Brain microvascular endothelial cell (primary cell): ENCODE results near the gene PRKCQ.

Experiments
- DNase-seq: peaks from one replicate; pipeline ENCODE4 v3.0.0-alpha.2; 2020
- H3K27ac ChIP-seq: fragments of 250-450 bp; sonication (Bioruptor Pico); 2 replicates; pipeline ENCODE4 v1.5.1; 2020; ENCODE audit warnings: mild to moderate bottlenecking, moderate library complexity
- H3K27me3 ChIP-seq: fragments of 250-450 bp; sonication (Bioruptor Pico); replicated peaks from 2 replicates; pipeline ENCODE4 v1.5.1; 2020; ENCODE audit warnings: mild to moderate bottlenecking
- H3K36me3 ChIP-seq: fragments of 250-450 bp; sonication (Bioruptor Pico); replicated peaks from 2 replicates; pipeline ENCODE4 v1.5.1; 2020; ENCODE audit warnings: mild to moderate bottlenecking
- H3K4me3 ChIP-seq: 2 replicates; pipeline ENCODE4 v1.5.1; 2011; ENCODE audit warnings: low read depth, mild to moderate bottlenecking, control low read depth, low read length, moderate library complexity
- in situ Hi-C: cut with HindIII; loops from 2 replicates; pipeline ENCODE4 v1.10.0; 2017; ENCODE audit warnings: low sequenced_read_pairs, low pct_ligation_motif_present
- TF ChIP-seq, protein P1 (sequence below): IDR thresholded peaks from 2 replicates; pipeline ENCODE4 v1.5.1; 2011; ENCODE audit warnings: low read depth, mild to moderate bottlenecking, moderate library complexity, low read length, control low read depth, inconsistent platforms; ENCODE audit errors: missing control alignments

PRKCQ gene

DNA sequence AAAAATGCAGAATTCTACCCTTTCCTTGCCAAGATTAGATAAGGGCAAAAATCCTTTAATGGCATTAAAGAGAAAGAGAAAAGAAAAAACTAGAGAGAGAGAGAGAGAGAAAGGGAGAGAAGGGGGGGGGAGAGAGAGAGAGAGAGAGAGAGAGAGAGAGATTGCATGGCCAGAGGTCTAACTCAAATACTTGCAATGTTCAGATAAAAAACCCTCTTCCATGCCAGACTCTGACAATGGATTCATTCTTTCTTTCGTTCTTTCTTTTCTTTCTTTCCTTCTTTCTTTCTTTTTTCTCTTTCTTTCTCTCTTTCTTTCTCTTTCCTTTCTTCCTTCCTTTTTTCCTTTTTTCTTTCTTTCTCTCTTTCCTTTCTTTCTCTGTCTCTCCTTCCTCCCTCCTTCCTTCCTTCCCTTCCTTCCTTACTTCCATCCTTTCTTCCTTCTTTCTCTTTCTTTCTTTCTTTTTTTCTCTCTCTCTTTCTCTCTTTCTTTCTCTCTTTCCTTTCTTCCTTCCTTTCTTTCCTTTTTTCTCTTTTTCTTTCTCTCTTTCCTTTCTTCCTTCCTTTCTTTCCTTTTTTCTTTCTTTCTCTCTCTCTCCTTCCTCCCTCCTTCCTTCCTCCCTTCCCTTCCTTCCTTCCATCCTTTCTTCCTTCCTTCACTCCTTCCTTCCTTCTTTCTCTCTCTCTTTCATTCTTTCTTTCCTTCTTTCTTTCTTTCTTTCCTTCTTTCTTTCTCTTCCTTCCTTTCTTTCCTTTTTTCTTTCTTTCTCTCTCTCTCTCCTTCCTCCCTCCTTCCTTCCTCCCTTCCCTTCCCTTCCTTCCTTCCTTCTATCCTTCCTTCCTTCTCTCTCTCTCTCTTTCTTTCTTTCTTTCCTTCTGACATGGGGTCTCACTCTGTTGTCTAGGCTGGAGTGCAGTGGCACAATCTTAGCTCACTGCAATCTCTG, 175.7 kb downstream of the PRKCQ start:
- no peak for DNase-seq
- TF ChIP-seq, protein P1, sequence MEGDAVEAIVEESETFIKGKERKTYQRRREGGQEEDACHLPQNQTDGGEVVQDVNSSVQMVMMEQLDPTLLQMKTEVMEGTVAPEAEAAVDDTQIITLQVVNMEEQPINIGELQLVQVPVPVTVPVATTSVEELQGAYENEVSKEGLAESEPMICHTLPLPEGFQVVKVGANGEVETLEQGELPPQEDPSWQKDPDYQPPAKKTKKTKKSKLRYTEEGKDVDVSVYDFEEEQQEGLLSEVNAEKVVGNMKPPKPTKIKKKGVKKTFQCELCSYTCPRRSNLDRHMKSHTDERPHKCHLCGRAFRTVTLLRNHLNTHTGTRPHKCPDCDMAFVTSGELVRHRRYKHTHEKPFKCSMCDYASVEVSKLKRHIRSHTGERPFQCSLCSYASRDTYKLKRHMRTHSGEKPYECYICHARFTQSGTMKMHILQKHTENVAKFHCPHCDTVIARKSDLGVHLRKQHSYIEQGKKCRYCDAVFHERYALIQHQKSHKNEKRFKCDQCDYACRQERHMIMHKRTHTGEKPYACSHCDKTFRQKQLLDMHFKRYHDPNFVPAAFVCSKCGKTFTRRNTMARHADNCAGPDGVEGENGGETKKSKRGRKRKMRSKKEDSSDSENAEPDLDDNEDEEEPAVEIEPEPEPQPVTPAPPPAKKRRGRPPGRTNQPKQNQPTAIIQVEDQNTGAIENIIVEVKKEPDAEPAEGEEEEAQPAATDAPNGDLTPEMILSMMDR, result no peak
- H3K4me3 ChIP-seq, result no peak overlapping the region
- in situ Hi-C loops, result no loop called here
- no peaks in the 10 kb centered on the region for H3K36me3 ChIP-seq
- no peak overlapping the region for H3K27ac ChIP-seq
- no peaks in the 10 kb centered on the region for H3K27me3 ChIP-seq

DNA sequence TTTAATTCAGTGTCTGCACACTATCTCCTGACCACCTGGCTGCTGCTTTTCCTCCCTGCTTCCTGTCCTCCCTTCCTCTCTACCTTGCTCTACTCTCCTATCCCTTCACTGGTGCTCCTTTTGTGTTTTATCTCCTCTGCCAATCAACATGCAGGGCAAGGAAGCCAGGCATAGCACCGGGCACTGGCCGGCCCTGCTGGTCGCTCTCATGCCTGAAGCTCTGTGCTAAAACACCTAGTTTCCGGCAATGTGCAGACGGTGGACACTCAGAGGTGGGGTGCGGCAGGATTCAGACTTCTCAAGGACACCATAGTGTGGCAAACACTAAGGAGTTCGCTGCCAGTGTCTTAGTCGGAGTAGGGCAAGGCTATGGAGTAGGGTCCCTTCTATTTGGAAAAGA, 177.1 kb downstream of the PRKCQ start:
- no peak for DNase-seq
- in situ Hi-C loops, result no loop called here
- Histone ChIP-seq H3K27ac (no peak overlapping the region), H3K27me3 (no peaks in the 10 kb centered on the region), H3K4me3 (no peak overlapping the region), H3K36me3 (no peaks in the 10 kb centered on the region)
- TF ChIP-seq, protein P1, result no peak

DNA sequence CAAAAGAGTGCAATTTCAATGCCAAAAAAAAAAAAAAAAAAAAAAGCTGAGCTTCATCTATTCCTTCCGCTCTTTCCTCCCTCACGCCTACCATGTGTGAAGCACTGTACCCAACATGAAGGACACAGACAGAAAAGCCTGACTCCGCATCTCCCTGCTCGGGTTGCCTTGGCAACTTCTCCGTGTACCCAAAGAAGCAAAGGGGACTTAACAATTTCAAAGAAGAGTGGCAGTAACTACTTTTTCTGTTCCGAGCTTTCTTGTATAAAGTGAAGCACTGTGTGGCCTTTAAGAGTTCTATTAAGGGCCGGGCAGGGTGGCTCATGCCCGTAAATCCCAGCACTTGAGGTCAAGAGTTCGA, 177.7 kb downstream of the PRKCQ start:
- in situ Hi-C loops, result no loop called here
- TF ChIP-seq, protein P1, result no peak
- H3K4me3 ChIP-seq, result no peak overlapping the region
- DNase-seq, result no peak
- H3K27me3 ChIP-seq, result no peaks in the 10 kb centered on the region
- no peak overlapping the region for H3K27ac ChIP-seq
- H3K36me3 ChIP-seq, result no peaks in the 10 kb centered on the region

DNA sequence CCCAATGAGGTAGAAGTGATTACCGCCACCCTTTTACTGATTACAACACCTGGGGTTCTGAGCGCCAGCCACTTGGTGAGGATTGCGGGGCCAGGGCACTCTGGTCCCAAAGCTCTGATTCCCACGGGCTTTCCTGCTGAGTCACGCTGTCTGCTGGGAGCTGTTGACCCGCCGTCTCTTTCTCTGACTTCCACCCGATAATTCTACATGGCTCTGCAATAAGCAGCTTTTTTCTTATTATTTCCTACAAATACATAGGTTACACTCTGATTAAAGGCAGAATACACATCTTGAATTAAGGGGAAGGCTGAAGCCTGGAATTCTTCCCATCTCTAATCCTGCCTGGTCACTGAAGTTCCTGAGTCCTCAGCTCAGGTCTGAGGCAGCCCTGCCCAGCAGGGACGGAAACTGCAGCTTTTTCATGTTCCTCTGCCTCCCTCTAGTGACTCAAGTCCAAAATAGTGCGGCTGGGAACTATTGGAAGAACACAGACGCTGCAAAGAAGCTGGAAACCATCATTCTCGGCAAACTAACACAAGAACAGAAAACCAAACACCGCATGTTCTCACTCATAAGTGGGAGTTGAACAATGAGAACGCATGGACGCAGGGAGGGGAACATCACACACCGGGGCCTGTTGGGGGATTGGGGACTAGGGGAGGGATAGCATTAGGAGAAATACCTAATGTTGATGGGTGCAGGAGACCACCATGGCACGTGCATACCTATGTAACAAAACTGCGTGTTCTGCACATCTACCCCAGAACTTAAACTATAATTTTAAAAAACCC, 178.3 kb downstream of the PRKCQ start:
- peak overlapping the region; percentile 76 for H3K27ac ChIP-seq
- no peaks in the 10 kb centered on the region for H3K27me3 ChIP-seq
- peak overlapping the region; percentile 46 for H3K4me3 ChIP-seq
- DNase-seq, result peak; percentile 85
- TF ChIP-seq, protein P1, result peak; percentile 80
- in situ Hi-C loops, result no loop called here
- no peaks in the 10 kb centered on the region for H3K36me3 ChIP-seq

DNA sequence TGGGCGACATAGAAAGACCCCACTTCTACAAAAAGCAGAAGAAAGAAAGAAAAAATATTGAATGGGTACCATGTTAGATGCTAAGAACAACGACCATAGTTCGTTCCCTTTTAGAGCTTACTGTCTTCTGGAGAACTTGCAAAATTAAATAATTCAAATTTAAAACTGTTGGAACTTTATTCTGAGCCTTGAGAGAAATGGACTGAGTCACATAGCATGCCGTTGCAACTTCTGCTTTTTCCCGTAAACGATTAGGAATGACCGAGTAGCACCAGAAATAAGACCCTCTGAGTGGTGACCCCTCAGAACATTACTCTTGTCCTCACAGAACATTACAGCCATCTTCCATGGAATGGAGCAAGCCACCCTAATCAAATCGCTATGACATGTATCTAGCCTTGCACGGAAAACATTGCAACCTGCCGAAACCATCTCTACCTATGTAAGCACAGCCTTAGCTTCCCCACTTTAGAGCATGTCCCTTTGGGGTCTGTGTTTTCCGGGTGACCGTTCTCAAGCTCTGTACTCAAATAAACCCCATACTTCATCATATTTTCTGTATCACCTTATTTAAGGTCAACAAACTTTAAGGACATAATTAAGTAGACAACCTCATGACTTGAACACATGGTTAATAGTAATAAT, 179.1 kb downstream of the PRKCQ start:
- TF ChIP-seq, protein P1, result no peak
- H3K27me3 ChIP-seq, result no peaks in the 10 kb centered on the region
- no peak overlapping the region for H3K4me3 ChIP-seq
- H3K27ac ChIP-seq, result no peak overlapping the region
- DNase-seq, result no peak
- H3K36me3 ChIP-seq, result no peaks in the 10 kb centered on the region
- in situ Hi-C loops, result no loop called here
